Caco-2 (cell line): ENCODE results near the gene UBE3A. TPM values are rescaled to one million over a fixed set of nuclear protein-coding genes. Genes with fewer than 3 reads are reported as not detected.
A peak's percentile ranks its signal among the peaks of the same experiment; 100 is the strongest.

Experiments used
- BruUV-seq: library from RNA; stranded (reverse); fragments of 400-500 nt; replicated peaks from 2 replicates; lab custom pipeline; 2021; lab: Mats Ljungman, UMichigan
- CTCF ChIA-PET: fragments of 300-600 bp; sonication (Branson Sonifier 250); formaldehyde crosslinking; loops from one replicate; lab custom pipeline; 2022; ENCODE audit warnings: antibody characterized with exemption; lab: Charles Lee
- POLR2A ChIA-PET: fragments of 300-600 bp; sonication (Branson Sonifier 250); formaldehyde crosslinking; loops from one replicate; lab custom pipeline; 2022; ENCODE audit warnings: antibody characterized with exemption; lab: Charles Lee
- DNase-seq, 2 experiments: peaks; one replicate each; pipeline versions ENCODE4 v3.0.0 to v3.0.0-alpha.2; 2020 to 2022
- H3K27me3 ChIP-seq: replicated peaks from 2 replicates; pipeline ENCODE4 v1.6.0; 2011; ENCODE audit warnings: low read length; ENCODE audit not compliant: control insufficient read depth, insufficient read depth
- H3K36me3 ChIP-seq: 2 replicates; pipeline ENCODE4 v1.5.1; 2011; ENCODE audit warnings: low read length; ENCODE audit not compliant: control insufficient read depth, insufficient read depth
- H3K4me1 ChIP-seq: fragments of 250-450 bp; sonication (Bioruptor Pico); 2 replicates; pipeline ENCODE4 v1.5.1; 2020; ENCODE audit warnings: mild to moderate bottlenecking
- H3K4me3 ChIP-seq: 2 replicates; pipeline ENCODE4 v1.5.1; 2011; ENCODE audit warnings: low read depth, mild to moderate bottlenecking, control low read depth, low read length
- H3K9me3 ChIP-seq: fragments of 250-450 bp; sonication (Bioruptor Pico); 2 replicates; pipeline ENCODE4 v1.5.1; 2020; ENCODE audit warnings: mild to moderate bottlenecking, moderate library complexity
- H3K27ac Mint-ChIP-seq: one replicate; pipeline ENCODE4 v1.8.0; 2022; ENCODE audit warnings: mixed read lengths; ENCODE audit not compliant: unreplicated experiment
- H3K27me3 Mint-ChIP-seq: one replicate; pipeline ENCODE4 v1.8.0; 2022; ENCODE audit warnings: mixed read lengths; ENCODE audit not compliant: insufficient read depth, unreplicated experiment
- H3K36me3 Mint-ChIP-seq: one replicate; pipeline ENCODE4 v1.8.0; 2022; ENCODE audit warnings: mild to moderate bottlenecking, mixed read lengths; ENCODE audit not compliant: insufficient read depth, unreplicated experiment
- H3K4me1 Mint-ChIP-seq: one replicate; pipeline ENCODE4 v1.8.0; 2022; ENCODE audit warnings: low read depth, mixed read lengths; ENCODE audit not compliant: unreplicated experiment
- H3K4me3 Mint-ChIP-seq: one replicate; pipeline ENCODE4 v1.8.0; 2022; ENCODE audit warnings: mild to moderate bottlenecking, moderate library complexity, mixed read lengths; ENCODE audit not compliant: unreplicated experiment
- H3K9me3 Mint-ChIP-seq: one replicate; pipeline ENCODE4 v1.8.0; 2022; ENCODE audit warnings: mixed read lengths; ENCODE audit not compliant: unreplicated experiment
- intact Hi-C: fragments of 100-400 bp; cut with micrococcal nuclease; formaldehyde crosslinking; loops from one replicate; pipeline ENCODE4 v1.10.0; 2022; ENCODE audit not compliant: unreplicated experiment
- total RNA-seq: library from RNA; stranded (reverse); gene quantifications from 2 replicates; pipeline ENCODE4 v1.2.3, GENCODE V29; 2022
- TF ChIP-seq, protein P1 (sequence below), 2 experiments: fragments of 200-600 bp in 1 of 2; IDR thresholded peaks; 1 replicate in 1 of 2; 2 replicates in 1 of 2; pipeline versions ENCODE4 v1.5.1 to v1.8.0; 2011 to 2022; ENCODE audit warnings: antibody characterized with exemption in 1 of 2, control low read depth in 1 of 2, inconsistent platforms in 1 of 2, low read depth in 1 of 2, low read length in 1 of 2, mild to moderate bottlenecking in 1 of 2, moderate library complexity in 1 of 2; ENCODE audit not compliant: insufficient read depth in 1 of 2, severe bottlenecking in 1 of 2, unreplicated experiment in 1 of 2

UBE3A gene
- total RNA-seq, 1 experiment from 2014 or later = 125 TPM

DNA sequence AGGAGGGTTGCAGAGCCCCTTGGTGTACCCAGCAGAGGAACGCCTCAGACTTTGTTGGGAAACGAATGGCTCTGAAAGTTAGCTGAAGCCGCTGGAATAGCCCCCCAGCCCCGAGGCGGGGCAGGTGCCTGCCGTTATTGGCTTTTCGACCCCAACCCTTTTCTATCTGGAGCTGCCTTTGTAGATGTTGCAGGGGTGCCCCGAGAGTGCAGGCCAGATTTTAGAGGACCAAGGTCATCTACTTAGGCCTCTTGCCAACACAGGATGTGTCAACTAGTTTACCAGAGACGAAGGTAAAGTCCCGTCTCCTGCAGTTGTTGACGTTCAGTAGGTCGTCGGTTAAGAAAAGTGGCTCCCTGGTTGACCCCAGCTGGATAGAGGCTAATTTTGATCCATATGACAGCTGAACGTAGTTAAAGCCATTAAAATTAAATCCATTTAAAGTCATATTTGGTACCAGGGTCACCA lies 579 bp upstream of the UBE3A start:
- Mint-ChIP-seq H3K36me3 (peaks cover 5% of the 10 kb centered on the region), H3K4me1 (peaks cover 14% of the 10 kb centered on the region), H3K27me3 (no peaks in the 10 kb centered on the region), H3K9me3 (no peaks in the 10 kb centered on the region), H3K4me3 (peak overlapping the region; percentile 95), H3K27ac (peak overlapping the region; percentile 93)
- BruUV-seq = TSS peak; percentile 80
- DNase-seq = no peak
- no peaks in the 10 kb centered on the region for H3K27me3 ChIP-seq
- TF ChIP-seq, protein P1, sequence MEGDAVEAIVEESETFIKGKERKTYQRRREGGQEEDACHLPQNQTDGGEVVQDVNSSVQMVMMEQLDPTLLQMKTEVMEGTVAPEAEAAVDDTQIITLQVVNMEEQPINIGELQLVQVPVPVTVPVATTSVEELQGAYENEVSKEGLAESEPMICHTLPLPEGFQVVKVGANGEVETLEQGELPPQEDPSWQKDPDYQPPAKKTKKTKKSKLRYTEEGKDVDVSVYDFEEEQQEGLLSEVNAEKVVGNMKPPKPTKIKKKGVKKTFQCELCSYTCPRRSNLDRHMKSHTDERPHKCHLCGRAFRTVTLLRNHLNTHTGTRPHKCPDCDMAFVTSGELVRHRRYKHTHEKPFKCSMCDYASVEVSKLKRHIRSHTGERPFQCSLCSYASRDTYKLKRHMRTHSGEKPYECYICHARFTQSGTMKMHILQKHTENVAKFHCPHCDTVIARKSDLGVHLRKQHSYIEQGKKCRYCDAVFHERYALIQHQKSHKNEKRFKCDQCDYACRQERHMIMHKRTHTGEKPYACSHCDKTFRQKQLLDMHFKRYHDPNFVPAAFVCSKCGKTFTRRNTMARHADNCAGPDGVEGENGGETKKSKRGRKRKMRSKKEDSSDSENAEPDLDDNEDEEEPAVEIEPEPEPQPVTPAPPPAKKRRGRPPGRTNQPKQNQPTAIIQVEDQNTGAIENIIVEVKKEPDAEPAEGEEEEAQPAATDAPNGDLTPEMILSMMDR (IDR thresholded peaks at IDR 0.05; ENCODE audit: insufficient read depth in 1 of 2, low read depth in 1 of 2, low read length in 1 of 2, severe bottlenecking in 1 of 2, unreplicated experiment in 1 of 2) = no peak
- peak overlapping the region; percentile 97 for H3K4me3 ChIP-seq
- H3K36me3 ChIP-seq = no peaks in the 10 kb centered on the region
- ChIA-PET POLR2A (interaction anchor here (0.6 kb wide), 1 partner anchor 23 kb away, joined by 4 read pairs; no protein-coding TSS in a partner anchor), CTCF (no interaction called here)
- H3K4me1 ChIP-seq = peaks cover 14% of the 10 kb centered on the region
- no peaks in the 10 kb centered on the region for H3K9me3 ChIP-seq
- intact Hi-C loops = loop anchor here (5.0 kb wide), 2 partner anchors 87 to 482 kb away; no protein-coding TSS in a partner anchor

DNA sequence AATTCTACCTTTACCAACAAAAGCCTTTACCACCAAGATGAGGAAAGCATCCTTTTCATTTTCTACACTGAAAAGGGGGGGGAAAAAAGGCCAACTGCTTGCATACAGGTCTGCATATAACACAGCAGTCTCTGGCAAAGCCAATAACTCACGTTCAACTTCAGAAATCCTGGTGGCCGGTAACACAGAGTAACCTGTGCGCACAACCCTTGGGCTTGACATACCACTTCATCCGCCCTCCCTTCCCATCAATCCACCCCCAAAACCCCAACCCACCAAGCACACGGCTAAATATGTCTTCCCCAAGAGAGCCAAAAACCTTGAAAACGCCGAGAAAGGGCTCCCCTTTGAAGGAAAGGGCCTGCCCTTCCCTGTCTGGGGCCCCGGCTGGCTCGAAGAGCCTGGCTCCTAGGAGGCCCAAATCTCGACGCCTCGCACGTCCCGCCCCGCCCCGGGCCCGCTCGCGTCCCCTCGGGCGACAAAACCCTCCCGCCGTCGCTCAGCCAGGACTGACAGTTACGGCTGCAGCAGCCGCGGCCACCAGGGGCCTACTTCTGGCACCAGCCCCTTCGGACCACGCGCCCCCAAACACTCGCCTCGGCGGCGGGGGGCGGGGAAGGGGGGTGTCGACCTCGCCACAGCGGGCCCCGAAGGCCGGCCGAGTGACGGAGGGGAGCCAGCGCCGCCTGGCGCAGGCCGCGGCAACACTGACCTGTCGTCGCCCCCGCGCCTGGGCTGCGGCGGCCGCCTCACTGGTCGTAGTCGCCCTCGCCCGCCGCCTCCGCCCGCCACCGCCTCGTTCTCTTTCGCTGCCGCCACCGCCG lies 835 bp downstream of the UBE3A start:
- peaks cover 14% of the 10 kb centered on the region for H3K4me1 Mint-ChIP-seq
- H3K4me3 Mint-ChIP-seq = peak overlapping the region; percentile 95
- no peaks in the 10 kb centered on the region for H3K27me3 ChIP-seq
- H3K27ac Mint-ChIP-seq = peak overlapping the region; percentile 93
- no peaks in the 10 kb centered on the region for H3K36me3 ChIP-seq
- TF ChIP-seq, protein P1 (IDR thresholded peaks at IDR 0.05; ENCODE audit: insufficient read depth in 1 of 2, low read depth in 1 of 2, low read length in 1 of 2, severe bottlenecking in 1 of 2, unreplicated experiment in 1 of 2) = peak; percentile 9 to 34
- ChIA-PET POLR2A (no interaction called here), CTCF (no interaction called here)
- intact Hi-C loops = loop anchor here (5.0 kb wide), 2 partner anchors 86 to 481 kb away; no protein-coding TSS in a partner anchor
- no peaks in the 10 kb centered on the region for H3K9me3 Mint-ChIP-seq
- H3K9me3 ChIP-seq = no peaks in the 10 kb centered on the region
- H3K4me3 ChIP-seq = peak overlapping the region; percentile 97
- H3K36me3 Mint-ChIP-seq = peaks cover 5% of the 10 kb centered on the region
- peaks cover 14% of the 10 kb centered on the region for H3K4me1 ChIP-seq
- H3K27me3 Mint-ChIP-seq = no peaks in the 10 kb centered on the region
- BruUV-seq = no TSS peak
- peak; percentile 76 to 83 for DNase-seq

DNA sequence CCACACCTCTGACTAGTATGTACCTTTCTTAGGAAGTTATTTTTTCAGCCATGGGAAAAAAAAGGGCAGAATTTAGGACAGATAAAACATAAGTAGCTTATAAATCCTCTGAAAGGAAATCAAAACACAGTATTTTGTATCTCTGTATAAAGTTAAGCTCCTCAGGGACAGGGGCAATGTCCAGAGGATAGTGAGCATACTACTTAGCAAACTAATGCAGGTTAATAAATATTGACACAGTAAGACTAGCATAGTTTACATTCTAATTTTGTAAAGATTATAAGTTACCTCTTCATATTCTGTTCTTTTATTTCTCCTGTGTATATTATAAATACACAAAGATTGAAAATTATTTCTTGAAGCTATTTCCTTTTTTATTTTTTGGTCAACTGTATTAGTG lies 2.1 kb downstream of the UBE3A start:
- POLR2A ChIA-PET = no interaction called here
- Mint-ChIP-seq H3K4me1 (peaks cover 14% of the 10 kb centered on the region), H3K27ac (no peak overlapping the region), H3K36me3 (peaks cover 5% of the 10 kb centered on the region), H3K27me3 (no peaks in the 10 kb centered on the region), H3K9me3 (no peaks in the 10 kb centered on the region), H3K4me3 (peak overlapping the region; percentile 95)
- no peaks in the 10 kb centered on the region for H3K36me3 ChIP-seq
- TF ChIP-seq, protein P1 (IDR thresholded peaks at IDR 0.05; ENCODE audit: insufficient read depth in 1 of 2, low read depth in 1 of 2, low read length in 1 of 2, severe bottlenecking in 1 of 2, unreplicated experiment in 1 of 2) = no peak
- intact Hi-C loops = loop anchor here (5.0 kb wide), 2 partner anchors 84 to 479 kb away; no protein-coding TSS in a partner anchor
- no peaks in the 10 kb centered on the region for H3K9me3 ChIP-seq
- H3K4me1 ChIP-seq = peaks cover 14% of the 10 kb centered on the region
- no TSS peak for BruUV-seq
- no peaks in the 10 kb centered on the region for H3K27me3 ChIP-seq
- CTCF ChIA-PET = no interaction called here
- DNase-seq = no peak
- peak overlapping the region; percentile 97 for H3K4me3 ChIP-seq
